ENCODE results near the gene TRIM40. TPM values are rescaled to one million over a fixed set of nuclear protein-coding genes. Genes with fewer than 3 reads are reported as not detected.

Gene TRIM40
- total RNA-seq, 1 donor from 2014 or later: not detected

DNA sequence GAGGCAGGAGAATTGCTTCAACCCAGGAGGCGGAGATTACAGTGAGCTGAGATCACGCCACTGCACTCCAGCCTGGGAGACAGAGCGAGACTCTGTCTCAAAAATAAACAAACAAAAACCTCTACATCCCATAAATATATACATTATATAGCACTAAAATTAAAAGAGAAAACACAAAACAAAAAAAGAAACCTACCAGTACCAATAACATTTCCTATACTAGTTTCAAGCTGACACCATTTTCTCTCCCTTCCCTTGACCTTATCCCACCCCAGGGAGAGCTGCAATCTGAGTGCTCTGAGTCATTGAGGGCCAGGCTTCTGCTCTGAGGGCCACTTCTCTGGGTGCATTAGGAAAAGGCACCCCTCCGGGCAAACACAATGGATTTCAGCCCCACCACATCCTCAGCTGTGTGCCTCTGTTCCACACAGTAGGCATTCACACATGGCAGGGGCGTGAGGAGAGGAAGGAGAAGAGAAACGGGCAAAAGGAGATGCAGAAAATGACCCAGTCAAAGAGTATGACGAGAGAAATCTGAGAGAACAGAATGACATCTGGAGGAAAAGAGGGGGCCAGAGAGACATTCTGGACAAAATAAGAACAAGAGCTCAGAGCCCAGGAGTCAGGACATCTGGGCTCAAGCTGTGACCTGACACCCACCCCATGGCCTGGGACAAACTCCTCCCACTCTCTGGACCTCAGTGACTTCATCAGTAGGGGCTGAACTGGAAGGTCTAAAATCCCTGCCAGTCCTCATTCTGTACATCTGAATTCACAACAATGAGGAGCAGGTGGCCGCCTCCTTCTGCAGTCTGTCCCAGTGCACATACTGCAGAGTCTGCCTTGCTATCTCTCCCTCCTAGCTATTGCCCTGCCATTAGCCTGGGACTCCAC lies 59.1 kb downstream of the TRIM40 start:
- DNase-seq (ENCODE audit: low read depth): no peak
- Histone ChIP-seq H3K27me3 (ENCODE audit: control insufficient read depth, insufficient read depth, low read length) (no peaks in the 10 kb centered on the region), H3K4me3 (ENCODE audit: low read depth, low read length) (no peak overlapping the region), H3K36me3 (ENCODE audit: control insufficient read depth, insufficient read depth, low read length) (peaks cover 4% of the 10 kb centered on the region)
- TF ChIP-seq, protein P1, sequence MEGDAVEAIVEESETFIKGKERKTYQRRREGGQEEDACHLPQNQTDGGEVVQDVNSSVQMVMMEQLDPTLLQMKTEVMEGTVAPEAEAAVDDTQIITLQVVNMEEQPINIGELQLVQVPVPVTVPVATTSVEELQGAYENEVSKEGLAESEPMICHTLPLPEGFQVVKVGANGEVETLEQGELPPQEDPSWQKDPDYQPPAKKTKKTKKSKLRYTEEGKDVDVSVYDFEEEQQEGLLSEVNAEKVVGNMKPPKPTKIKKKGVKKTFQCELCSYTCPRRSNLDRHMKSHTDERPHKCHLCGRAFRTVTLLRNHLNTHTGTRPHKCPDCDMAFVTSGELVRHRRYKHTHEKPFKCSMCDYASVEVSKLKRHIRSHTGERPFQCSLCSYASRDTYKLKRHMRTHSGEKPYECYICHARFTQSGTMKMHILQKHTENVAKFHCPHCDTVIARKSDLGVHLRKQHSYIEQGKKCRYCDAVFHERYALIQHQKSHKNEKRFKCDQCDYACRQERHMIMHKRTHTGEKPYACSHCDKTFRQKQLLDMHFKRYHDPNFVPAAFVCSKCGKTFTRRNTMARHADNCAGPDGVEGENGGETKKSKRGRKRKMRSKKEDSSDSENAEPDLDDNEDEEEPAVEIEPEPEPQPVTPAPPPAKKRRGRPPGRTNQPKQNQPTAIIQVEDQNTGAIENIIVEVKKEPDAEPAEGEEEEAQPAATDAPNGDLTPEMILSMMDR (IDR thresholded peaks at IDR 0.05; ENCODE audit: insufficient read depth, low read length, poor library complexity, severe bottlenecking): no peak

DNA sequence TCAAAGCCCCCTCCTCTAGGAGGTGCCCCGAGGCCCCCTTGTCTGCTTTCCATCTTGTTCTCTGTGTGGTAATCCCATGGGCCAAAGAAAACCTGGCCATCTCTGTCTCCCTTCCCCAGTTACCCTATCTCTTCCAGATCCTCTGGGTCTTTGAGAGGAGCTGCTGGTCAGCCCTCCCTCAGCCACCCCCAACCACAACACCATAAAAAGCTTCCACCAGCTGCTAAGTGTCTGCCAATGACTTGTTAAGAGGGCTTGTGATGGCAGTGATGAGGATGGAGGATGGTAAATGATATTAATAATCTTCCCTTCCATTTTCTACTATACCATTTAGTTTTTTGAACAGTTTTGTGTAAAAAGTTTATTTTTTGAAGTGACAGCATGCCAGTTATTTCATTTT lies 60.0 kb downstream of the TRIM40 start:
- no peak for DNase-seq (ENCODE audit: low read depth)
- H3K27me3 ChIP-seq (ENCODE audit: control insufficient read depth, insufficient read depth, low read length): no peaks in the 10 kb centered on the region
- TF ChIP-seq, protein P1 (IDR thresholded peaks at IDR 0.05; ENCODE audit: insufficient read depth, low read length, poor library complexity, severe bottlenecking): no peak
- peaks cover 4% of the 10 kb centered on the region for H3K36me3 ChIP-seq (ENCODE audit: control insufficient read depth, insufficient read depth, low read length)
- no peak overlapping the region for H3K4me3 ChIP-seq (ENCODE audit: low read depth, low read length)

DNA sequence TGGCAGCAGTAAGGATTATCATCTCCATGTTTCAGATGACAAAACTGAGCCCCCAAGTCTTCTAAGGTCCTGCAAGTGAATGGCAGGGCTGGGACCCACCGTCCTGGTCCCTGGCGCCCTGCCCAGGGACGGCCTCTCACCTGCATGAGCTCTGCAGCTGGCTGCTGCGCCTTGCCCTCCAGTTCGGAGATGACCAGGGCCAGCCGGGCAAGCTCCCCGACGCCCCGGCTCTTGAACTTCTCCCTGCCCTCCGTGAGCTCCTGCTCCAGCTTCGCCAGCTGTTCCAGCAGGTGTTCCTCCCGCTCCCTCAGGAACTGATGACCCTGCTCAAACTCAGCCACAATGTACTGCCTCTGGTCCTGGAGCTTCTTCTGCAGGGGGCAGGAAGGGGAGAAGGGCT lies 60.4 kb downstream of the TRIM40 start:
- Histone ChIP-seq H3K27me3 (ENCODE audit: control insufficient read depth, insufficient read depth, low read length) (no peaks in the 10 kb centered on the region), H3K4me3 (ENCODE audit: low read depth, low read length) (no peak overlapping the region), H3K36me3 (ENCODE audit: control insufficient read depth, insufficient read depth, low read length) (peaks cover 4% of the 10 kb centered on the region)
- TF ChIP-seq, protein P1 (IDR thresholded peaks at IDR 0.05; ENCODE audit: insufficient read depth, low read length, poor library complexity, severe bottlenecking): no peak
- DNase-seq (ENCODE audit: low read depth): no peak

Other genes starting within 250 kb of the TRIM40 start
- gene HLA-A, start 193.6 kb upstream of the TRIM40 start, total RNA-seq: 832 and 921 TPM in 2 replicates
- gene POLR1H, start 74.9 kb upstream of the TRIM40 start, total RNA-seq: 29.9 and 33.3 TPM in 2 replicates
- 57.6 and 73.4 TPM in 2 replicates for gene PPP1R11, start 68.9 kb upstream of the TRIM40 start, total RNA-seq
- 0.04 TPM in 1 of 2 replicates, not detected in the other for gene RNF39, start 60.4 kb upstream of the TRIM40 start, total RNA-seq
- gene TRIM31, start 23.1 kb upstream of the TRIM40 start, total RNA-seq: not detected in 2 replicates
- gene TRIM10, start 25.1 kb downstream of the TRIM40 start, total RNA-seq: not detected in 2 replicates
- not detected in 2 replicates for gene TRIM15, start 27.4 kb downstream of the TRIM40 start, total RNA-seq
- gene TRIM26, start 77.3 kb downstream of the TRIM40 start, total RNA-seq: 40.3 and 42.0 TPM in 2 replicates
- 14.9 and 16.1 TPM in 2 replicates for gene TRIM39, start 190.8 kb downstream of the TRIM40 start, total RNA-seq
- gene RPP21, start 209.0 kb downstream of the TRIM40 start, total RNA-seq: 74.3 and 94.5 TPM in 2 replicates

All from kidney epithelial cell (primary cell).